ENCODE results near the gene JAK1. TPM values are rescaled to one million over a fixed set of nuclear protein-coding genes. Genes with fewer than 3 reads are reported as not detected.

The JAK1 gene
- total RNA-seq, 2 donors from 2014 or later = 106 to 136 TPM

- no peak overlapping the region for H3K4me3 ChIP-seq
- intact Hi-C loops (cut with DNase I) = no loop called here
- no peaks in the 10 kb centered on the region for H3K9me3 ChIP-seq
- H3K4me1 ChIP-seq = peaks cover 5% of the 10 kb centered on the region
- TF ChIP-seq, protein P1, sequence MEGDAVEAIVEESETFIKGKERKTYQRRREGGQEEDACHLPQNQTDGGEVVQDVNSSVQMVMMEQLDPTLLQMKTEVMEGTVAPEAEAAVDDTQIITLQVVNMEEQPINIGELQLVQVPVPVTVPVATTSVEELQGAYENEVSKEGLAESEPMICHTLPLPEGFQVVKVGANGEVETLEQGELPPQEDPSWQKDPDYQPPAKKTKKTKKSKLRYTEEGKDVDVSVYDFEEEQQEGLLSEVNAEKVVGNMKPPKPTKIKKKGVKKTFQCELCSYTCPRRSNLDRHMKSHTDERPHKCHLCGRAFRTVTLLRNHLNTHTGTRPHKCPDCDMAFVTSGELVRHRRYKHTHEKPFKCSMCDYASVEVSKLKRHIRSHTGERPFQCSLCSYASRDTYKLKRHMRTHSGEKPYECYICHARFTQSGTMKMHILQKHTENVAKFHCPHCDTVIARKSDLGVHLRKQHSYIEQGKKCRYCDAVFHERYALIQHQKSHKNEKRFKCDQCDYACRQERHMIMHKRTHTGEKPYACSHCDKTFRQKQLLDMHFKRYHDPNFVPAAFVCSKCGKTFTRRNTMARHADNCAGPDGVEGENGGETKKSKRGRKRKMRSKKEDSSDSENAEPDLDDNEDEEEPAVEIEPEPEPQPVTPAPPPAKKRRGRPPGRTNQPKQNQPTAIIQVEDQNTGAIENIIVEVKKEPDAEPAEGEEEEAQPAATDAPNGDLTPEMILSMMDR (IDR thresholded peaks at IDR 0.05) = no peak
- TF ChIP-seq POLR2A (IDR thresholded peaks at IDR 0.05) = no peak
- no peaks in the 10 kb centered on the region for H3K36me3 ChIP-seq (replicated peaks in 1 of 2; ENCODE audit: insufficient read depth in 1 of 2, low read depth in 2 of 2)
- H3K27me3 ChIP-seq = no peaks in the 10 kb centered on the region
- H3K27ac ChIP-seq = no peak overlapping the region
- ATAC-seq = no peak
- DNase-seq = no peak
- 93% methylated on average over 2 of the region's 2 CpGs for WGBS, 2 donors
Measured at GRCh38 chr1:65006806-65007205, 40.5 kb upstream of the JAK1 start.

DNA sequence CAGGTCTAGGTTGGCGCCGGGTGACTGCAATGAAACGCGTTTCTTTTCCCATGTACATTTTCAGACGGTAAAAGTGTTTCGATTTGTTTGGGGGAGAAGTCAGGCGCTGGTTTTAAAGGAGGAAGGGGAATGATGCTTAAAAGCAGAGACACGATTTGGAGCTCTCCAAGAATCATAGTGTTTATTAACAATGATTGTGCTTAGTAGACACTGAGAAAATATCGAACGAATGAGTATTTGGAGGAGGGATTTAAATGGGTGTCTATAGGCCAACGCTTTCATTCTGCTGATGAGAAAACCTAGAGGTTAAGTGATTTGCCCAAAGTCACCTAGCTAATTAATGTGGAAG, 36.9 kb upstream of the JAK1 start:
- no peaks in the 10 kb centered on the region for H3K27me3 ChIP-seq
- ATAC-seq (no peak), DNase-seq (no peak)
- TF ChIP-seq, protein P1 (IDR thresholded peaks at IDR 0.05) = no peak
- no peak for TF ChIP-seq POLR2A (IDR thresholded peaks at IDR 0.05)
- H3K27ac ChIP-seq = peak overlapping the region; percentile 81 to 94 (median 90)
- no peaks in the 10 kb centered on the region for H3K36me3 ChIP-seq (replicated peaks in 1 of 2; ENCODE audit: insufficient read depth in 1 of 2, low read depth in 2 of 2)
- H3K9me3 ChIP-seq = no peaks in the 10 kb centered on the region
- WGBS, 2 donors = 6 to 7% methylated on average over 11 of the region's 11 CpGs
- intact Hi-C loops (cut with DNase I) = no loop called here
- H3K4me3 ChIP-seq = no peak overlapping the region
- peaks cover 5% of the 10 kb centered on the region for H3K4me1 ChIP-seq

GRCh38 chr1:65002508-65003315, 36.4 kb upstream of the JAK1 start:
- DNase-seq (peak; percentile 79 to 87 (median 85)), ATAC-seq (peak; percentile 87)
- no peaks in the 10 kb centered on the region for H3K36me3 ChIP-seq (replicated peaks in 1 of 2; ENCODE audit: insufficient read depth in 1 of 2, low read depth in 2 of 2)
- H3K27me3 ChIP-seq = no peaks in the 10 kb centered on the region
- no peaks in the 10 kb centered on the region for H3K9me3 ChIP-seq
- intact Hi-C loops (cut with DNase I) = no loop called here
- WGBS, 2 donors = 1 to 2% methylated on average over 37 to 72 of the region's 72 CpGs
- TF ChIP-seq, protein P1 (IDR thresholded peaks at IDR 0.05) = no peak
- TF ChIP-seq POLR2A (IDR thresholded peaks at IDR 0.05) = peak; percentile 50 to 82 (median 78)
- peak overlapping the region; percentile 16 to 84 for H3K4me3 ChIP-seq
- H3K4me1 ChIP-seq = peaks cover 5% of the 10 kb centered on the region
- H3K27ac ChIP-seq = peak overlapping the region; percentile 81 to 94 (median 90)

DNA sequence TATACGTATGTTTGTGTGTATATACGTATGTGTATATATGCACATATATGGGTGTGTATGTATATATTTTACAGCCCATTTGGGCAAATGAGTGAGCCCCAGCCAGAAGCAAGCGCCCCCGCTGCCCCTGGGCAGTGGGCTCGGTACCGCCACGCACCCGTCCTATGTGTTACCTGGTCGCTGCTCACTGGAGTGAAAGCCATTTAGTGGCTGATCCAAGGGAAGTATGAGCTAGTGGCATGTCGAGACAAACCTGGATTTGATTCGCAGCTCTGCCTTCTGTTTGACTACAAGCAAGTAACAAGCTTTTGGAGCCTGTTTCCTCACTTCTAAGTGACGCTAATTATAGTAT, 35.8 kb upstream of the JAK1 start:
- Histone ChIP-seq H3K27ac (peak overlapping the region; percentile 81 to 94 (median 90)), H3K9me3 (no peaks in the 10 kb centered on the region), H3K4me1 (peaks cover 6% of the 10 kb centered on the region), H3K27me3 (no peaks in the 10 kb centered on the region), H3K36me3 (replicated peaks in 1 of 2; ENCODE audit: insufficient read depth in 1 of 2, low read depth in 2 of 2) (no peaks in the 10 kb centered on the region), H3K4me3 (peak overlapping the region; percentile 16 to 84)
- intact Hi-C loops (cut with DNase I) = no loop called here
- TF ChIP-seq, protein P1 (IDR thresholded peaks at IDR 0.05) = no peak
- no peak for TF ChIP-seq POLR2A (IDR thresholded peaks at IDR 0.05)
- 67 to 75% methylated on average over 12 of the region's 12 CpGs for WGBS, 2 donors
- no peak for ATAC-seq
- DNase-seq = peak in 1 of 4 donors; percentile 22
